LNCAP (cell line): ENCODE data around the gene CHSY3.

Source experiments
- TF ChIP-seq, protein P1 (sequence below): fragments of 450-650 bp; IDR thresholded peaks from 2 replicates; pipeline ENCODE4 v1.5.1; 2017; ENCODE audit warnings: mild to moderate bottlenecking

Gene CHSY3

GRCh38 chr5:129917224-129917623, 13.0 kb downstream of the CHSY3 start:
- TF ChIP-seq, protein P1, sequence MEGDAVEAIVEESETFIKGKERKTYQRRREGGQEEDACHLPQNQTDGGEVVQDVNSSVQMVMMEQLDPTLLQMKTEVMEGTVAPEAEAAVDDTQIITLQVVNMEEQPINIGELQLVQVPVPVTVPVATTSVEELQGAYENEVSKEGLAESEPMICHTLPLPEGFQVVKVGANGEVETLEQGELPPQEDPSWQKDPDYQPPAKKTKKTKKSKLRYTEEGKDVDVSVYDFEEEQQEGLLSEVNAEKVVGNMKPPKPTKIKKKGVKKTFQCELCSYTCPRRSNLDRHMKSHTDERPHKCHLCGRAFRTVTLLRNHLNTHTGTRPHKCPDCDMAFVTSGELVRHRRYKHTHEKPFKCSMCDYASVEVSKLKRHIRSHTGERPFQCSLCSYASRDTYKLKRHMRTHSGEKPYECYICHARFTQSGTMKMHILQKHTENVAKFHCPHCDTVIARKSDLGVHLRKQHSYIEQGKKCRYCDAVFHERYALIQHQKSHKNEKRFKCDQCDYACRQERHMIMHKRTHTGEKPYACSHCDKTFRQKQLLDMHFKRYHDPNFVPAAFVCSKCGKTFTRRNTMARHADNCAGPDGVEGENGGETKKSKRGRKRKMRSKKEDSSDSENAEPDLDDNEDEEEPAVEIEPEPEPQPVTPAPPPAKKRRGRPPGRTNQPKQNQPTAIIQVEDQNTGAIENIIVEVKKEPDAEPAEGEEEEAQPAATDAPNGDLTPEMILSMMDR = no peak

- TF ChIP-seq, protein P1 = no peak
Observed at GRCh38 chr5:129921204-129921603, 16.9 kb downstream of the CHSY3 start.

- TF ChIP-seq, protein P1 = no peak
Observed at GRCh38 chr5:129930221-129930620, 26.0 kb downstream of the CHSY3 start.

GRCh38 chr5:129935626-129936025, 31.4 kb downstream of the CHSY3 start:
- TF ChIP-seq, protein P1 = no peak

DNA sequence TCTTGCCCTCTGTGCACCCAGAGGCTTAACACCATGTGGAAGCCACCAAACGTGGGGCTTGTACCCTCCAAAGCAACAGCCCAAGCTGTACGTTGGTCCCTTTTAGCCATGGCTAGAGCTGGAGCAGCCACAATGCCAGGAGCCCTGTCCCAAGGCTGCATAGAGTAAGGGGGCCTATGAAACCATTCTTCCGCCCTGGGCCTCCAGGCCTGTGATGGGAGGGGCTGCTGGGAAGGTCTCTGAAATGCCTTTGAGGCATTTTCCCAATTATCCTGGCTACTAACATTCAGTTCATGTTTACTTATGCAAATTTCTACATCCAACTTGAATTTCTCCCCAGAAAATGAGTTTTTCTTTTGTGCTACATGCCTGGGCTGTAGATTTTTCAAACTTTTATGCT, 33.8 kb downstream of the CHSY3 start:
- TF ChIP-seq, protein P1 = no peak

DNA sequence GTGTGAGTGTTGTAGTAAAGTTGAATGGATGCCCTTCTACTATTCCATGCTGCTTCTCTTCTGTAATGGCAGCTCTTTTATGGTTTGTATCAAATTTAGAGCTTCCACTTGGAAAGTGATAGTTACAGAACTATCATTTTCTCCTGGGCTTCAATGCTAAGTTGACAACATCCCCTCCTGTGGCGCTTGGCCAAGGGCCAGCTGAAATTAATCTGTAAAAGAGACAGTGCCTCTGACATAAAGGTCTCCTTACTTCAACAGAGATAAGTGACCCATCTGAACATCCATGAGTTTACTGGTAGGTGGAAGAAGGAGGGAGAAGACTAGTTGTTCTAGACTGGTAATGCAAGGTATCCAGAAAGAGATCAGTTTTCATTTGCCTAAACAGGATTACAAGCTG, 39.7 kb downstream of the CHSY3 start:
- TF ChIP-seq, protein P1 = no peak

DNA sequence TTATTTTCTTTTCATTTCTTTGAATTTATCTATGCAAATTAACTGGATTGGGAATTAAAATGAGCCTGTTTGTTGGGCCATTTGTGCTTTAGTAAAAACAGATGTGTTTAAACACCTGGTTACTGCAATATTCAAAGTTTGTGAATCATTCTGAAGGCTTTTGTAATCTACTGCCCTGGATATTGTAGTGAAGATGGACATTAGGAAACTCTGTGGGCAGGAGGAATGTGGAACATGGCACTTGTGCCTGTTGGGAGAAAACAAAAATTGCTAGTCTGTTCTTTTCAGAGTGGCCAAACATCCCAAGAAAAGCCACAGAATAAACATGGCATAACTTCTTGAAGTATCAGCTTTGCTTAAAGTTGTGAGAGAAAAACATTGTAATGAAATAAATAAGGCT, 40.8 kb downstream of the CHSY3 start:
- TF ChIP-seq, protein P1 = no peak

- TF ChIP-seq, protein P1 = no peak
Observed at GRCh38 chr5:129945774-129946270, 41.6 kb downstream of the CHSY3 start.
